H54 (cell line): ENCODE data around the gene RREB1.

Experiments used
- DNase-seq: peaks from one replicate; pipeline ENCODE4 v3.0.0; 2011; ENCODE audit warnings: low spot score, mixed read lengths; ENCODE audit not compliant: insufficient read length
- FAIRE-seq: peaks from 3 replicates; lab custom pipeline; 2011; peaks lifted over from hg19 to GRCh38; lab: Jason Lieb, UNC
- POLR2A ChIP-seq: IDR thresholded peaks from 2 replicates; pipeline ENCODE4 v1.6.1; 2011; ENCODE audit warnings: low read depth, mild to moderate bottlenecking, low read length

RREB1 gene

DNA sequence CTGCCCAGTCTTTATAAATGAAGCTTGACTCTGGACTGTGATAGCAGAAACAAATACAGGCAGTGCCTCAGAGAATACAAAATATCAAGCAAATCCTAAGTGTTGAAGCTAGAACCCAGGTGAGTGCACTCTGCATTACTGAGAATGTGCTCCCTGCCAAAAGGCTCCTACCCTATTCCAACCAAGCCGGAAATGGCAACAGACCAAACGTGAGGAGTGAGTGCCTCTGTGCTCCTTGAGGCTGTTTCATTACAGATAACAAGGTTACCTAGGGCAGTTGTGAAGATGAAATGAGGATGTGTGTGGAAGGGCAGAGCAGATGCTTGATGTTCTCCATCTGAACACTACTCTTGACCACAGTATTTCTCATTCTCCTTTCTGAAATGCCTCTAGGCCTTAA is 175.9 kb downstream of the RREB1 start:
- no peak for TF ChIP-seq POLR2A
- DNase-seq (no peak), FAIRE-seq (no peak)

DNA sequence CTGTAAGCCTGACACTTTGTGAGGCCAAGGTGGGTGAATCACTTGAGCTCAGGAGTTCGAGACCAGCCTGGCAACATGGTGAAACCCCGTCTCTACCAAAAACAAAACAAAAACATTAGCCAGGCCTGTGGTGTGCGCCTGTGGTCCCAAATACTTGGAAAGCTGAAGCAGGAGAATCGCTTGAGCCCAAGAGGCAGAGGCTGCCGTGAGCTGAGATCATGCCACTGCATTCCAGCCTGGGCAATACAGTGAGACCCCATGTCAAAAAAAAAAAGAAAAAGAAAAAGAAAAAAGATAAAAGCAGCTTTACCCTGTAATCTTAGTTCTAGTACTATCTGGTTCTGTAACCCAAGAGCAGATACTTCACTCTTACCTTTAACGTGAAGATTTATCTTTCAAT is 177.7 kb downstream of the RREB1 start:
- no peak for FAIRE-seq
- TF ChIP-seq POLR2A, result no peak
- no peak for DNase-seq

DNA sequence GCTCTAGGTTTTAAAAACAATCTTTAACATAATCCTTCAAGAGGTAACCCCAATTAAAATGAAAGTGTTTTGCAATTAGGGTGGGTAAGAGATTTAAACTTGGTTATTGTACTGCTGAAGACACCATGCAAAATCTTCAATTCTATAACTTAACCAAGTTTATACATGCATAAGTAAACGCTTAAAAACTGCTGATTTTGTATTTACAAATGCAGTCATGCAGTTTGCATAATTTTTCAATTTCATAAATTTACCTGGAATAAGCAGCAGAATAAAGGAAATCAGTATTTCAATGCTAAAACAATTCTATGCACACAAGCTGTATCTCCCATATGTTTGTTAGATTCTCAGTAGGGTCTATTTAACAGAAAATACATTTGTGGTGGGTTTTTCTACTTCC is 182.3 kb downstream of the RREB1 start:
- DNase-seq, result no peak
- no peak for FAIRE-seq
- no peak for TF ChIP-seq POLR2A

DNA sequence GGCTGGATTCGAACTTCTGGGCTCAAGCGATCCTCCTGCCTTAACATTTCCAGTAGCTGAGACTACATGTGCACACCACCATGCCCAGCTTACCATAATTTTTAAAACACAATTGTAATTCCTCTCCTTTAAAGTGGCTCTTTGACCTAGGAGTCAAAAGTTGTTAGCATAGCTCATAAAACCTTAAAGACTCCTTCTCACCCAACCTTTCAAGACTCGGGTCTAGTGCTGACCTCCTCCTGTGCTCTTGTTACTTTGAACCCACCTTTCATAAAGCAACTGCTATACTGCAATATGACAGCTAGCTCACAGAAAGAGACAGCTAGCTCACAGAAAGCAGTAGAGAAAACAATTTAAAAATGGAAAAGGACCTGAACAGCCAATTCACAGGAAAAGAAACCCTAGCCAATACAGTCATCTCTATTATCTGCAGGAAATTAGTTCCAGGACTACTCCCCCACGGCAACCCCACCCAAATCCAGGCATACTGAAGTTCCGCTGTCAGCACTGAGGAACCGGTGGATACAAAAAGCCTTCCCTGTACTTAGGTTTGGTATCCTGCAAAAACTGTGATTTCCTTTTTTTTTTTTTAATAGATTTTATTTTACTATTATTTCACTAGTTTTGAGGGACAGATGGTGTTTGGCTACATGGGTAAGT is 185.0 kb downstream of the RREB1 start:
- FAIRE-seq, result no peak
- no peak for TF ChIP-seq POLR2A
- DNase-seq, result no peak

DNA sequence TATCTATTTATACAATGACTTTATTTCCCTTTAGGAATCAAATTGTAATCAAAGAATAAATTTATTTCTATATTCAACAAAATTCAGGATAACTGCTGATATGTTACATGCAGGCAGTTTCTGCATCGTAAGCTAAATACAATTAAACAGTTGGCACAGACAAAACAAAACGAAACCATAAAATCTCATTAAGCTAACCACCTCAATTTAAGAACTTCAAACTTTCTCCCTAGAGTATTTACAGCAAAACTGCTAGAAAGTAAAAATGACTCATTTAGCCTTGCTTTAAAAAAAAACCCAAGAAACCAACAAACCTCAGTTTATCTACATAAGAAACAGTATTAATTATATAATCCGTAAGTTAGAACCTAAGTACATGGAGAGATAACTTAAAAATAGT is 188.2 kb downstream of the RREB1 start:
- no peak for TF ChIP-seq POLR2A
- no peak for FAIRE-seq

DNA sequence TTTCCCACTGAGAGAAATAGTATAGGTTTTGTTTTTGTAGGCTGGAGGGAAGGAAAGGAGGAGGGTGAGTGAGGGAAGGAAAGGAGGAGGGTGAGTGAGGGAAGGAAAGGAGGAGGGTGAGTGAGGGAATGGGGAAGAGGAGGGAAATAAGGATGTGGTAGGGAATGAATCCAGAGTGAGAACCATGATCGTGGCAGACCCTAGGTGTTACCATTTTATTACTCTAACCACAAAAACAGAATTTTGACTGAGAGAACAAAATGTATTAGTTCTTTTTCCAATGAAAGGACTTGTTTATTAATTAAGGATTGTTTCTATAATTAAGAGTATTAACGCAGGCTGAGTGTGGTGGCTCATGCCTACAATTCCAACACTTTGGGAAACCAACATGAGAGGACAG is 188.8 kb downstream of the RREB1 start:
- no peak for FAIRE-seq
- no peak for TF ChIP-seq POLR2A
- no peak for DNase-seq

More for the DNA sequence above, 188.2 kb downstream of the RREB1 start:
- DNase-seq, result no peak

DNA sequence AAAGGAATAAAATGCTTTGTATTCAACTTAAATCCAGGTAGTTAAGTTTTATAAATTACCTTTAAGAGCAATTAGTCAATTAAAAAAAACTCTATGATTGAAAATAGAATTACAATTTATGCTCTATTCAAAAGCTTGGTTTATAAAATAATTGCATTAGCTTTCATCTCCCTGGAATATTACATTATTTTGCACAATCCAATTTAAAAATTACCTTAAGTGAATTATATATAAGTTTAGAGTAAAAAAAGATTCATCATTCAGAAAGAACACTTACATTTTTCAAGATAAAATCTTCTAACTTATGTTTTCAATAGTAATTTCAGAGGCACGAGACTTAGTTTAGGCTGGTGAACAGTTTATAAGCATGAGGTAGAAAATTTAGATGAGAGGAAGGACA is 190.4 kb downstream of the RREB1 start:
- TF ChIP-seq POLR2A, result no peak
- no peak for FAIRE-seq
- no peak for DNase-seq

DNA sequence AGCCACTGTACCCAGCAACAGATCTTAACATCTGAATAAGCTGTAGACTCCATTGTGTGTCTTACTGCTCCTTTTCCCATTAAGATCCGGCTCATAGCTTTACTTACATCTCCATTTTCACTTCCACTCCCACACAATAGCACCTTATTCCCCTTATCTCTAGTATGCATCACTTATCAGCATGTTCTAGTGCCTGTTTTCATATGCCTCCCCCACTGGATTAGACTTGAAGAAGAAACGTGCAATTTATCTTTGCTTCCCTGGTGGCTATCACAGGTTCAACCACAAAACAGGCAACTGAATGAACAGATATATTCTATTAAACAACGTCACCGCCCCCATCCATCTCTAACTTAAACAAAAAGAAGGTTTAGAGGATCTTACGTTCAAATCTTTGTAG is 193.2 kb downstream of the RREB1 start:
- FAIRE-seq, result no peak
- TF ChIP-seq POLR2A, result no peak
- DNase-seq, result no peak
